ENCODE results near the gene ARHGAP28.
"Not testable (repeated sequence)": the region's sequence is repeated elsewhere in the genome, so short reads cannot be mapped to it uniquely, and the experiment has no call there.

The ARHGAP28 gene

DNA sequence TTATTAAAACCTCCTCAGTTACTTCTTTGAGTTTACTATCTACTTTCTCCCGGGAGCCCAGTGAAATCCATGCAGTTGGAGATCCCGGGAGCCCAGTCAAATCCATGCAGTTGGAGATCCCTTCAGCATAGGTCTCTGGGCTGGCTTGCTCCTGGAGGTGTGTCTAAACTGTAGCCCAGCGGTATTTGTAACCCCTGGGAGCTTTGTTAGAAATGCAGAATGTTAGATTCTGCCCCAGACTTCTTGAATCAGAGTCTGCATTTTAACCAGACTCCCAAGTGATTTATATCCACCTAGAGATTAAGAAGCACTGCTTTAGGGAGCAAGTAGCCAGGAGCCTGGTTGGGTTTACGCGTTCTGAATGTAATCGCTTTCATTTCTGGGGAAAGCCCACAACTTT lies 54.5 kb downstream of the ARHGAP28 start:
- TF ChIP-seq Cebpa-rat (IDR thresholded peaks at IDR 0.05), result no peak
- no peak overlapping the region for H3K27ac ChIP-seq
- no peak overlapping the region for H3K4me2 ChIP-seq
- no peak overlapping the region for H3K4me3 ChIP-seq
- H3K4me1 ChIP-seq, result no peaks in the 10 kb centered on the region
- no peaks in the 10 kb centered on the region for H4K20me1 ChIP-seq
- no peaks in the 10 kb centered on the region for H3K9me3 ChIP-seq
- no peaks in the 10 kb centered on the region for H3K36me3 ChIP-seq
- no peaks in the 10 kb centered on the region for H3K27me3 ChIP-seq
- H3K9ac ChIP-seq, result no peak overlapping the region

DNA sequence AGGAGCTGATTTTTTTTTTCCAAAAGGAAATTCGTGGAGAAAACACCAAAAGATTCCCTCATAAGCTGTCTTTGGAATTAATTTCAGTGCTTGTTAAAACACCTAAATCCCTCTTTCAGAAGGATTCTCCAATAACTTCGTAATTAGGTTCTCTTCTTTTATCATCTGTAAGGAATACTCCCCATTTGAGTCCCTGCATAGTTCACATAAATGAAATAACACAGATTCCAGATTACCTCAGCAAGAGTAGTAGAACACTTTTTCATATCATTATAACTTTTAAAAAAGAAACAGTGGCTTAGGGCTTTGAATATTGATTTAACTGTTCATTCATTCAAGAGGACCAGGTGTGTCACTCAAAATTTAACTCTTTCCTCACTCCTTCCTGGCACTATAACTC lies 55.5 kb downstream of the ARHGAP28 start:
- no peak for TF ChIP-seq Cebpa-rat (IDR thresholded peaks at IDR 0.05)
- H3K27me3 ChIP-seq, result no peaks in the 10 kb centered on the region
- H3K9ac ChIP-seq, result no peak overlapping the region

GRCh38 chr18:6785411-6785810 lies 55.9 kb downstream of the ARHGAP28 start:
- H3K4me2 ChIP-seq, result no peak overlapping the region
- no peaks in the 10 kb centered on the region for H3K36me3 ChIP-seq
- no peaks in the 10 kb centered on the region for H4K20me1 ChIP-seq
- no peaks in the 10 kb centered on the region for H3K9me3 ChIP-seq
- H3K9ac ChIP-seq, result no peak overlapping the region
- no peak overlapping the region for H3K27ac ChIP-seq
- no peak for TF ChIP-seq Cebpa-rat (IDR thresholded peaks at IDR 0.05)
- H3K4me1 ChIP-seq, result no peaks in the 10 kb centered on the region
- H3K4me3 ChIP-seq, result no peak overlapping the region
- no peaks in the 10 kb centered on the region for H3K27me3 ChIP-seq

More for the DNA sequence above, 55.5 kb downstream of the ARHGAP28 start:
- H3K4me3 ChIP-seq, result no peak overlapping the region
- H3K36me3 ChIP-seq, result no peaks in the 10 kb centered on the region
- H3K9me3 ChIP-seq, result no peaks in the 10 kb centered on the region
- H3K4me1 ChIP-seq, result no peaks in the 10 kb centered on the region
- H4K20me1 ChIP-seq, result no peaks in the 10 kb centered on the region
- H3K4me2 ChIP-seq, result no peak overlapping the region
- no peak overlapping the region for H3K27ac ChIP-seq

GRCh38 chr18:6792391-6792790 lies 62.9 kb downstream of the ARHGAP28 start:
- Histone ChIP-seq H4K20me1 (no peaks in the 10 kb centered on the region), H3K9ac (no peak overlapping the region), H3K4me3 (no peak overlapping the region), H3K4me2 (no peak overlapping the region), H3K27me3 (no peaks in the 10 kb centered on the region), H3K36me3 (no peaks in the 10 kb centered on the region), H3K27ac (no peak overlapping the region), H3K4me1 (no peaks in the 10 kb centered on the region), H3K9me3 (no peaks in the 10 kb centered on the region)
- no peak for TF ChIP-seq Cebpa-rat (IDR thresholded peaks at IDR 0.05)

GRCh38 chr18:6793455-6793854 lies 63.9 kb downstream of the ARHGAP28 start:
- Histone ChIP-seq H4K20me1 (no peaks in the 10 kb centered on the region), H3K27ac (no peak overlapping the region), H3K9ac (no peak overlapping the region), H3K4me3 (no peak overlapping the region), H3K4me1 (no peaks in the 10 kb centered on the region), H3K27me3 (no peaks in the 10 kb centered on the region), H3K9me3 (no peaks in the 10 kb centered on the region), H3K36me3 (no peaks in the 10 kb centered on the region), H3K4me2 (no peak overlapping the region)
- no peak for TF ChIP-seq Cebpa-rat (IDR thresholded peaks at IDR 0.05)

DNA sequence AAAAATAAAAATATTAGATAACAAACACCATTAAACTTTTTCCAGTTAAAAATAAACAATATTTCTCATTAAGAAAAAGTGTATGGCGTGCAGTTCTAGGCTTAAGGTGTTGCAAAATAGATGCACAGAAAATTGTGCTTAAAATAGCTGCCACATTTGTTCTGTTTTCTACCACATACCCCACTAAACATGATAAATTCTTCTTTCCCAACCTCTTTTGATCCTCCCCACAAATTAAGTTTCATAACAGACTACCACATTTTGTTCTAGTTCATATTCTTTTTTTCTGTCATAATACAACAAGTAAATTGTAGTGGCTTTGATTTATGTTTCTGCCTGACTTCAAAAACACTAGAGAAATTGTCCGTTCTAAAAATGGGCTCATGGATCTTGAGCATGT lies 64.5 kb downstream of the ARHGAP28 start:
- no peaks in the 10 kb centered on the region for H3K27me3 ChIP-seq
- TF ChIP-seq Cebpa-rat (IDR thresholded peaks at IDR 0.05), result no peak
- no peak overlapping the region for H3K9ac ChIP-seq
- H3K4me1 ChIP-seq, result no peaks in the 10 kb centered on the region
- no peaks in the 10 kb centered on the region for H3K36me3 ChIP-seq
- H4K20me1 ChIP-seq, result no peaks in the 10 kb centered on the region
- no peak overlapping the region for H3K4me3 ChIP-seq
- H3K27ac ChIP-seq, result no peak overlapping the region
- H3K9me3 ChIP-seq, result no peaks in the 10 kb centered on the region
- no peak overlapping the region for H3K4me2 ChIP-seq

DNA sequence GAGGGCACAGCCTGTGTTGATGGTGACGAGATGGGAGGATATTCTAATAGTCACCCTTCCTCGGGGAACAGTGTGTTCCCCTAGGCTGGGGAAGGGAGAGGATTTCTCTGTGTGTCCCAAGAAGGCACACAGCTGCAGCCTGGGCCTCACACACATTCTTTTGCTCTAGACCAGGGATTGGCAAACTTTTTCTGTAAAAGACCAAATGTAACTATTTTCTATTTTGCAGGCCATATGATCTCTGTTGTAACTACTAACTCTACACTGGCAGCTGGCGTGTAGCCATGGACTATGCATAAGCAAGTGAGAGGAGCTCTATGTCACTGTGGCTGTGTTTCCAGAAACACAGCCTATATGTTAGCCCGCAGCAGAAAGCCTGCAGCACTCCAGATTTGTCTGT lies 65.8 kb downstream of the ARHGAP28 start:
- no peak overlapping the region for H3K4me3 ChIP-seq
- no peak overlapping the region for H3K27ac ChIP-seq
- no peaks in the 10 kb centered on the region for H3K27me3 ChIP-seq
- no peak overlapping the region for H3K9ac ChIP-seq
- H3K4me2 ChIP-seq, result no peak overlapping the region
- TF ChIP-seq Cebpa-rat (IDR thresholded peaks at IDR 0.05), result no peak
- H3K36me3 ChIP-seq, result no peaks in the 10 kb centered on the region
- H3K9me3 ChIP-seq, result no peaks in the 10 kb centered on the region
- H3K4me1 ChIP-seq, result no peaks in the 10 kb centered on the region
- no peaks in the 10 kb centered on the region for H4K20me1 ChIP-seq

- Histone ChIP-seq H3K9ac (no peak overlapping the region), H3K36me3 (no peaks in the 10 kb centered on the region), H3K9me3 (no peaks in the 10 kb centered on the region), H3K27me3 (no peaks in the 10 kb centered on the region), H3K4me1 (no peaks in the 10 kb centered on the region), H3K4me3 (no peak overlapping the region), H3K4me2 (no peak overlapping the region), H3K27ac (no peak overlapping the region), H4K20me1 (no peaks in the 10 kb centered on the region)
- TF ChIP-seq Cebpa-rat (IDR thresholded peaks at IDR 0.05), result no peak
These were observed 67.0 kb downstream of the ARHGAP28 start for GRCh38 chr18:6796511-6796910.

DNA sequence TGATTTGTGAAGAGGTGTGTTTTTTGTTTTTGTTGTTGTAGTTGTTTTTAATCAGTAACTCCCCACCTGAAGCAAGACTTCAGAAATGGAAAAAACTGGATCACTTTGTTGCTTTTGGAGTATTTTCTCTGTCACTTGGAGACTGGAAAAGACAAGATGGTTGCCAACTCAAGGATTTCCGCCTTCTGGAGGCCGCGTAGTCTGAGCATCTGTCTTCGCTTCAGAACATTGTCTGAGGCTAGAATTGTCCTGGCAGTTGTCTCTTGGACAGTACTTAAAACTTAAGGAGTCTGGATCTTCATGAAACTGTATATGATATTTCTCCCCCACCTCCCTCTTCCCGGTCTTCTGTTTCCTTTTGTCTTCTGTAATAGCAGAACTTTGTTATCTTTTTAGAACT lies 67.7 kb downstream of the ARHGAP28 start:
- H4K20me1 ChIP-seq, result no peaks in the 10 kb centered on the region
- H3K27me3 ChIP-seq, result no peaks in the 10 kb centered on the region
- H3K9me3 ChIP-seq, result no peaks in the 10 kb centered on the region
- H3K4me2 ChIP-seq, result no peak overlapping the region
- no peak overlapping the region for H3K9ac ChIP-seq
- H3K4me1 ChIP-seq, result no peaks in the 10 kb centered on the region
- H3K36me3 ChIP-seq, result no peaks in the 10 kb centered on the region
- H3K27ac ChIP-seq, result no peak overlapping the region
- no peak for TF ChIP-seq Cebpa-rat (IDR thresholded peaks at IDR 0.05)
- H3K4me3 ChIP-seq, result no peak overlapping the region

- H3K27me3 ChIP-seq, result no peaks in the 10 kb centered on the region
- no peak overlapping the region for H3K9ac ChIP-seq
- no peaks in the 10 kb centered on the region for H3K9me3 ChIP-seq
- H3K36me3 ChIP-seq, result no peaks in the 10 kb centered on the region
- no peaks in the 10 kb centered on the region for H3K4me1 ChIP-seq
- TF ChIP-seq Cebpa-rat (IDR thresholded peaks at IDR 0.05), result no peak
- no peak overlapping the region for H3K4me3 ChIP-seq
- H3K27ac ChIP-seq, result no peak overlapping the region
- H3K4me2 ChIP-seq, result no peak overlapping the region
- H4K20me1 ChIP-seq, result no peaks in the 10 kb centered on the region
These were observed 69.4 kb downstream of the ARHGAP28 start for GRCh38 chr18:6798896-6799295.

- H3K4me1 ChIP-seq, H3K9me3 ChIP-seq, H3K9ac ChIP-seq, H3K4me2 ChIP-seq, H4K20me1 ChIP-seq, H3K36me3 ChIP-seq, H3K4me3 ChIP-seq, H3K27me3 ChIP-seq, H3K27ac ChIP-seq: not testable (repeated sequence)
These were observed 70.8 kb downstream of the ARHGAP28 start for GRCh38 chr18:6800309-6800708.

Data from BLaER1 (cell line).